Activated T-cell treated with anti-CD3 and anti-CD28 coated beads for 24 hours (primary cell): ENCODE data around the gene MACIR.
A peak's percentile ranks its signal among the peaks of the same experiment; 100 is the strongest.

ENCODE experiments used
- DNase-seq: peaks from one replicate; pipeline ENCODE4 v3.0.0-alpha.2; 2020; ENCODE audit warnings: low read depth

MACIR gene

GRCh38 chr5:103245761-103246160 lies 12.8 kb upstream of the MACIR start:
- DNase-seq: no peak

- no peak for DNase-seq
These were observed 11.4 kb upstream of the MACIR start for GRCh38 chr5:103247118-103247517.

- DNase-seq: no peak
These were observed 9.5 kb upstream of the MACIR start for GRCh38 chr5:103249068-103249467.

GRCh38 chr5:103254921-103255320 lies 3.6 kb upstream of the MACIR start:
- DNase-seq: no peak

- DNase-seq: no peak
These were observed 2.9 kb upstream of the MACIR start for GRCh38 chr5:103255691-103256090.

- DNase-seq: no peak
These were observed 2.4 kb upstream of the MACIR start for GRCh38 chr5:103256178-103256577.

GRCh38 chr5:103258957-103259704 lies 568 bp downstream of the MACIR start:
- DNase-seq: peak; percentile 30

GRCh38 chr5:103259705-103260355 lies 1.3 kb downstream of the MACIR start:
- no peak for DNase-seq

- no peak for DNase-seq
These were observed 2.4 kb downstream of the MACIR start for GRCh38 chr5:103260951-103261350.

GRCh38 chr5:103262422-103262871 lies 3.9 kb downstream of the MACIR start:
- no peak for DNase-seq

- DNase-seq: no peak
These were observed 4.5 kb downstream of the MACIR start for GRCh38 chr5:103263054-103263453.

- DNase-seq: no peak
These were observed 5.9 kb downstream of the MACIR start for GRCh38 chr5:103264508-103264907.

GRCh38 chr5:103270581-103270980 lies 12.0 kb downstream of the MACIR start:
- DNase-seq: no peak

- DNase-seq: no peak
These were observed 13.2 kb downstream of the MACIR start for GRCh38 chr5:103271570-103272289.

GRCh38 chr5:103272377-103272776 lies 13.8 kb downstream of the MACIR start:
- no peak for DNase-seq

GRCh38 chr5:103273952-103274351 lies 15.4 kb downstream of the MACIR start:
- DNase-seq: no peak

- no peak for DNase-seq
These were observed 17.3 kb downstream of the MACIR start for GRCh38 chr5:103275851-103276250.

- no peak for DNase-seq
These were observed 22.4 kb downstream of the MACIR start for GRCh38 chr5:103280967-103281366.

GRCh38 chr5:103283120-103283519 lies 24.6 kb downstream of the MACIR start:
- no peak for DNase-seq

GRCh38 chr5:103283869-103284268 lies 25.3 kb downstream of the MACIR start:
- DNase-seq: no peak

- DNase-seq: no peak
These were observed 28.1 kb downstream of the MACIR start for GRCh38 chr5:103286622-103287021.

GRCh38 chr5:103289024-103289423 lies 30.5 kb downstream of the MACIR start:
- no peak for DNase-seq

- DNase-seq: no peak
These were observed 32.3 kb downstream of the MACIR start for GRCh38 chr5:103290846-103291245.
